Skeletal muscle tissue (tissue), 4 donors: ENCODE data around the gene SDC3. TPM values are rescaled to one million over a fixed set of nuclear protein-coding genes. Genes with fewer than 3 reads are reported as not detected.
"Not testable (repeated sequence)": the region's sequence is repeated elsewhere in the genome, so short reads cannot be mapped to it uniquely, and the experiment has no call there.

Source experiments
- H3K27ac ChIP-seq: one replicate; pipeline ENCODE4 v1.7.0; 2013; ENCODE audit warnings: mild to moderate bottlenecking, low read depth, low read length, inconsistent platforms
- H3K27me3 ChIP-seq, 3 donors: one replicate each; pipeline ENCODE4 v1.7.0; 2013; ENCODE audit warnings: low read length in 3 of 3; ENCODE audit not compliant: control insufficient read depth in 3 of 3, insufficient read depth in 3 of 3
- H3K36me3 ChIP-seq, 3 donors: one replicate each; pipeline ENCODE4 v1.7.0; 2013; ENCODE audit warnings: low read length in 3 of 3; ENCODE audit not compliant: control insufficient read depth in 3 of 3, insufficient read depth in 3 of 3
- H3K4me1 ChIP-seq, 3 donors: one replicate each; pipeline ENCODE4 v1.7.0; 2013; ENCODE audit warnings: low read length in 3 of 3, mild to moderate bottlenecking in 3 of 3; ENCODE audit not compliant: control insufficient read depth in 3 of 3, insufficient read depth in 3 of 3
- H3K4me3 ChIP-seq, 3 donors: one replicate each; pipeline ENCODE4 v1.7.0; 2013; ENCODE audit warnings: low read length in 3 of 3
- H3K9ac ChIP-seq, 3 donors: one replicate each; pipeline ENCODE4 v1.7.0; 2013; ENCODE audit warnings: low read length in 3 of 3, mild to moderate bottlenecking in 3 of 3, moderate library complexity in 2 of 3, low read depth in 1 of 3
- H3K9me3 ChIP-seq, 3 donors: one replicate each; pipeline ENCODE4 v1.7.0; 2013; ENCODE audit warnings: low read length in 3 of 3; ENCODE audit not compliant: control insufficient read depth in 3 of 3
- total RNA-seq: library from RNA; depleted of rRNA; stranded (reverse); fragments of >200 nt; gene quantifications from one replicate; pipeline ENCODE4 v1.2.3, GENCODE V29; 2014
- donor health status: Osteomylitis.

Gene SDC3
- total RNA-seq, 1 donor from 2014 or later, result 8.9 TPM

DNA sequence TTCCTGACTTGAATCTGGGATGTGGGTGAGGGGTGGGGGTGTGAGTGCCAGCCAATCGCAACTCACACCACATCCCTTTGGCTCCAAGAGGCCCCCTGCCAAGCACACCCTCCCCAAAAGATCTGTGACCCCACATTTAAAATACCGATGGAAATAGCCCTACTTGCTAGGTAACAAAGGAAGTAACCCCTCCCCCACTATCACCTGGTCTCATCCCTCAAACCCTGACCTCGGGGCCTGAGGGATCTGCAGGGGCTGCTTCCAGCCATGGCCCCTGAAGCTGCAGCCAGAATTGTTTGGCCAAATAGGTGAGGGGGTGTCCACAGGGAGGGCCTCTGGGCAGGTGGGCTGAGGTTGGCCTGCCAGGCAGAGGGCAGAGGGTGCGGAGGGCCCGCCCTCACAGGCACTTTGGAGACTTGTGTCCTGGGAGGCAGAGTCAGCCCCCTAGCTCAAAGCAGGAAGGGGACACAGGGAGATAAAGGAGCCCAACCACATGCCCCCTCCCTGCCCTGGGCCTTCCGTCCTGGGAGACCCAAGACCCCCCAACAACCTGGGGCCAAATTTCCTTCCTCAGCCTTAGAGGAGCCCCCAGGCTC, 37.2 kb downstream of the SDC3 start:
- H3K9ac ChIP-seq, result no peak overlapping the region
- peaks cover 7 to 15% (median 11%) of the 10 kb centered on the region in 3 donors for H3K36me3 ChIP-seq
- no peak overlapping the region for H3K27ac ChIP-seq
- peaks cover 0 to 3% (median 0%) of the 10 kb centered on the region in 3 donors for H3K27me3 ChIP-seq
- H3K9me3 ChIP-seq, result peaks cover 3 to 10% (median 6%) of the 10 kb centered on the region in 3 donors
- H3K4me3 ChIP-seq, result no peak overlapping the region
- H3K4me1 ChIP-seq, result no peaks in the 10 kb centered on the region

DNA sequence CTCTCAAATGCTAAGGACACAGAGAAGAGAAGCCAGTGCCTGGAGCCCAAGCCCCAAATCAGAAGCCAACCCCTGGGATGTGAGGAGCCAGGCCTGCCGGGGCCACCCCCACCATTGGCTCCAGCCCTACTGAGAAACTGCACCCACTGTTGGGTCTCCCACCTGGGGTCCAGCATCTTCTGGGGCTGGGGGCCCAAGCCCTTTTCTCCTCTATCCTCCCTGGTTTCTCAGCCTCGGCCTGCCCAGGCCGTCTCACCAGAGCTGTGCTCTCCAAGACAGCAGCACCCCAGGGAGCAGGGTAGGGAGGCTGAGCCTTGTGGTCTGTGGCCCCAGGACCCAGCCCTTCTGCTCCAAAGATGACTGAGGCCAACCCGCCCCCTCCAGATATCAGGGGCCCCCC, 37.9 kb downstream of the SDC3 start:
- H3K27ac ChIP-seq, result no peak overlapping the region
- H3K36me3 ChIP-seq, result peaks cover 7 to 15% (median 11%) of the 10 kb centered on the region in 3 donors
- peaks cover 0 to 2% (median 0%) of the 10 kb centered on the region in 3 donors for H3K27me3 ChIP-seq
- H3K4me3 ChIP-seq, result no peak overlapping the region
- H3K4me1 ChIP-seq, result no peaks in the 10 kb centered on the region
- no peak overlapping the region for H3K9ac ChIP-seq
- peaks cover 3 to 10% (median 6%) of the 10 kb centered on the region in 3 donors for H3K9me3 ChIP-seq

DNA sequence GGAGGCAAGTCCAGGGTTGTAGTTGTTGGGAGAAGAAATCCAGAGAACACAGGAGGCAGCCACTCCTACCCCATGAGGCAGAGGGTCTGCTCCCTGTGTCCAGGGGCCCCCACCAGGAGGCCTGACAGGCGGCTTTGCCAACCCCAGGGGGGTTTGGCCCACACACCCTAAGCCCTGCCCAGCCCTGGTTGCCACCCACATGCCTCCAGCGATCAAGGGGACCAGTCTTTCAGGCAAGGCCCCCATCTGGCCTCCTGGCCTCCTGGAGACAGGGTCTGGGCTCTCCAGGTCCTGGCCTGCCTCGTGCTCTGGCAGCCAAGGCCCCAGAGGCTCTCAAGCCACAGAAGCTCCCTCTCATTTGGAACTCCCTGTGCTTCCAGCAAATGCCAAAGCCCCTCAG, 38.5 kb downstream of the SDC3 start:
- no peak overlapping the region for H3K27ac ChIP-seq
- peaks cover 7 to 15% (median 11%) of the 10 kb centered on the region in 3 donors for H3K36me3 ChIP-seq
- H3K27me3 ChIP-seq, result no peaks in the 10 kb centered on the region
- H3K4me1 ChIP-seq, result no peaks in the 10 kb centered on the region
- H3K9ac ChIP-seq, result no peak overlapping the region
- H3K4me3 ChIP-seq, result no peak overlapping the region
- H3K9me3 ChIP-seq, result peaks cover 3 to 10% (median 6%) of the 10 kb centered on the region in 3 donors

DNA sequence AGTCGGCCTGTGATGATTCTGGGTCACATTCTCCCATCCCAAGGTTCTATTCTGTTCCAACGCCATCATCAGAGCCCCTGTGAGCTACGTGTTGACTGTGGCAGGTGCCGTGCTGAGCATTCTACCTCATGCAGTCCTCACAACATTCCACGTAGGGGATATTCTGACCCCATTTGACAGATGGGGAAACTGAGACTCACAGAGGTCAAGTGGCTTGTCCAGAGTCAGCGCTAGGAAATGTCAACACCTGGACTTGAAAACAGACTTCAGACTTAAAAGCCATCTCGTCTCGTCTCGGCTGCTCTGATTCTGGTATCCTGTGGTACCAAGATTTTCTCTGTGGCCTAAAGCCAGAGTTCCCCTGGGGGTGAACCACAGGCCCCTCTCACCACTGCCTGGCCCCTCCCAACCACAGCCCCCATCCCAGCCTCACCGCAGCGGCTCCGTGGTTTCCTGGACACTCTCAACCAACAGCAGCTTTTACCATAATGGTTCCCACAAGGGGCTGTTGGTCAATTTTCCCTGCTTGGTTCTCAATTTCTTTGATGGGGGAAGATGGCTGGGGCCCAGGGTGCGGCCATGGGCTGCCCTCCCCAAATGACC, 39.6 kb downstream of the SDC3 start:
- Histone ChIP-seq H3K9me3 (peaks cover 3 to 10% (median 6%) of the 10 kb centered on the region in 3 donors), H3K36me3 (peaks cover 7 to 15% (median 11%) of the 10 kb centered on the region in 3 donors), H3K27ac (no peak overlapping the region)

DNA sequence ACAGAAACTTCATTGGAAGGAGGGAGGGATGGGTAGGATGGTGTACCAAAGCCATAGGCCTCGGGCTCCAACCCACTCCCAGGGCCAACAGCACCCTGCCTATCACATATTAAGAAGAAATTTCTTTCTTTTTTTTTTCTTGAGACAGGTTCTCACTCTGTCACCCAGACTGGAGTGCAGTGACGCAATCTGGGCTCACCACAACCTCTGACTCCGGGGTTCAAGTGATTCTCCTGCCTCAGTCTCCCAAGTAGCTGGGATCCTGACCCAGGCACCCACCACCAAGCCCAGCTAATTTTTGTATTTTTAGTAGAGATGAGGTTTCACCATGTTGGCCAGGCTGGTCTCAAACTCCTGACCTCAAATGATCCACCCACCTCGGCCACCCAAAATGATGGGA, 40.5 kb downstream of the SDC3 start:
- not testable (repeated sequence) for H3K36me3 ChIP-seq, H3K27me3 ChIP-seq, H3K9me3 ChIP-seq, H3K9ac ChIP-seq, H3K27ac ChIP-seq, H3K4me3 ChIP-seq, H3K4me1 ChIP-seq

More for the DNA sequence above, 39.6 kb downstream of the SDC3 start:
- no peaks in the 10 kb centered on the region for H3K4me1 ChIP-seq
- no peaks in the 10 kb centered on the region for H3K27me3 ChIP-seq
- H3K4me3 ChIP-seq, result no peak overlapping the region
- H3K9ac ChIP-seq, result no peak overlapping the region

DNA sequence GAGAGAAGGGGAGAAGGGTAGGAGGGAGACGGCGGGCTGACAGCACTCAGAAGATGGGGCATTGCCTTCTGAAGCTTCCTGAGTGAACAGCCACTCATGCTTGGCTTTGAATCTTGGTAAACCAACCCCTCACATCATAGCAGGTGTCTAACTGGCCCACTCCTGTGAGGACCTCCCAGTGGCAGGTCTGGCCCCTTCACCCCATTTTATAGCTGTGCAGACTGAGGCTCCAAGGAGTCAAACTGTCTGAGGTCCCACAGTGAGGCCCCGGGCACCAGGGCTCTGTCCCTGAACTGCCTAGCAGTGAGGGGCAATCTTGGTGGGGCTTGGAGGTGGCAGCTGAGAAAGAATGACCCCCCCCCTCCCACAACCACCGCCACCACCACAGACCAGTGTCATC, 41.0 kb downstream of the SDC3 start:
- Histone ChIP-seq H3K27me3 (no peaks in the 10 kb centered on the region), H3K4me3 (no peak overlapping the region), H3K9me3 (peaks cover under 1 to 4% (median under 1%) of the 10 kb centered on the region in 3 donors), H3K27ac (no peak overlapping the region), H3K4me1 (no peaks in the 10 kb centered on the region), H3K36me3 (peaks cover 2 to 5% (median 5%) of the 10 kb centered on the region in 3 donors), H3K9ac (no peak overlapping the region)

DNA sequence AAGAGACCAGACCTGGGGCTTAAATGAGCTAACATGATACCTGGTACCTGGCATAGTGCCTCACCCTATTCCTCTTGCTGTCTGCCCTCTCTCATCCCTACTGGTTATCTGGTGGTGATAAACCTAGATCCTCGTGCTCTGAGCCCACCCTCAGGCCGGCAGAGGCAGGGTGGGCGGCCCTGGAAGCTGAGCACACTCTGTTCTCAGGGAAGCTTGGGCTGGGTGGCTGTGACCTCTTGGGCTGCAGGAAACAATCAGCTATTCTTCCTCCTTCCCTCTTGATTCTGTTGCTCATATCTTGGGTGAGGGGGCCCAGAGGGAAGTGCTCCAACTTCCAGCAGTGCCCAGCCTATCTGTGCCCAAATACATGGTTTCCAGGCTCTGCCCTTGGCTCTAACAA, 42.0 kb downstream of the SDC3 start:
- H3K27me3 ChIP-seq, result no peaks in the 10 kb centered on the region
- H3K4me3 ChIP-seq, result no peak overlapping the region
- H3K9me3 ChIP-seq, result no peaks in the 10 kb centered on the region
- no peaks in the 10 kb centered on the region for H3K4me1 ChIP-seq
- H3K27ac ChIP-seq, result no peak overlapping the region
- H3K9ac ChIP-seq, result no peak overlapping the region
- H3K36me3 ChIP-seq, result no peaks in the 10 kb centered on the region

DNA sequence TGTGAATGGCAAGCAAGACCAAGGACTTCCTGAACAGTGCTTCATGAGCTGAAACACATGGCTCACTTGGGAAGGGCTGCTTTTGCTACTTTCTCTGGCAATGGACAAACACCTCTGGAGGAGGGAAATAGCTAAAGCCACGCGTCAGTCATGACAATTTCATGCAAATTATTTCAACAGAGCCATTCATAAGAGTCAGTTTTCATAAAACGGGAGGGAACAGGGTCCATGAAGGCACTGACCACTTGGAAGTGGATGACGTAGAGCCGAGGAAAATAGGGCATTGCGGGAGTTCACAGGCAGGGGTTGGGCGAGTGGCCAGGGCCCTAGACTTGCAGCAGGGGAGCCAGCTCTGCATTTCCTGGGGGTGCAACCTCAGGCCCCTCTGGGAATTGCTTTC, 43.9 kb downstream of the SDC3 start:
- H3K4me1 ChIP-seq, result no peaks in the 10 kb centered on the region

DNA sequence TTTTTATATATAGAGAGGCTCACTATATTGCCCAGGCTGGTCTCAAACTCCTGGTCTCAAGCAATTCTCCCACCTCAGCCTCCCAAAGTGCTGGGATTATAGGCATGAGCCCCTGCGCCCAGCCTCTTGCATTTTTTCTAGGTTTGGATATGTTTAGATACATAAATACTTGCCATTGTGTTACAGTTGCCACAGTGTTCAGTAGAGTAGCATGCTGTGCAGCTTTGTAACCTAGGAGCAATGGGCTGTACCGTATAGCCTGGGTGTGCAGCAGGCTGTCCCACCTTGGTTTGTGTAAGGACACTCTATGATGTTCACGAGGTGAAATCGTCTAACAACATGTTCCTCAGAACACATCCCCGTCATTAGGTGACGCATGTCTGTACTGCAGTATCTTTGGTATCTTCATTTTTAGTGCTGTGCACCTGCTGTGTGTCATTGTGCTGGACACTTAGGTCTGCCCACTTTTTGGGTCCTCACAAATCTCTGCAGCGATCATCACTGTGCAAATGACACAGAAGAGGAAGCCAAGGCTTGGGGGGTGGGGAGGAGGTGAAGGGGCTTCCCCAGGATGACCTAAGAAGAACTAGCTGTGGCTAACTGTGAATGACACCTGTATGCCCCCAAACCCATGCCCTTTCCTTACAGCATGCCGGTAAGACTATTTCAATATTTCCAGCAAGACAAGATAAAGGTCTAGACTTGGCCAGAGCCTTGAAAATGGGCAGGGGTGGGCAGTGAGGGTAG, 44.5 kb downstream of the SDC3 start:
- H3K9me3 ChIP-seq, result no peaks in the 10 kb centered on the region
- H3K27me3 ChIP-seq, result no peaks in the 10 kb centered on the region
- H3K36me3 ChIP-seq, result no peaks in the 10 kb centered on the region
- H3K9ac ChIP-seq, result no peak overlapping the region
- H3K4me1 ChIP-seq, result no peaks in the 10 kb centered on the region
- no peak overlapping the region for H3K4me3 ChIP-seq
- H3K27ac ChIP-seq, result no peak overlapping the region

More for the DNA sequence above, 43.9 kb downstream of the SDC3 start:
- Histone ChIP-seq H3K27me3 (no peaks in the 10 kb centered on the region), H3K27ac (no peak overlapping the region), H3K4me3 (no peak overlapping the region), H3K9me3 (no peaks in the 10 kb centered on the region), H3K36me3 (no peaks in the 10 kb centered on the region), H3K9ac (no peak overlapping the region)

DNA sequence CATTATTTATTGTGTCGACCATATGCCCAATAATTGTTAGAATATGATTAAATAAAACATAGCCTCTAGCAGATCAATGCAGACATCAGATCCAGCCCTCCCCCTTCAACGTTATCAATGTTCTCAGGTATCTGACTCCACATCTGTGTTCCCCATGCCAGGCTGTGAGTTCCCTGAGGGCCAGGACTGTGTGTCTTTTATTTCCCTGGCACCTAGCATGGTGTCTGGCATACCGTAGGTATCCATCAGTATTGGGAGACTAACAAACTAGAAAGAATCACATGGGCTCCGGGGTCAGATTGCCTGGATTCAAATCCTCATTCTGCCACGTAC, 48.3 kb downstream of the SDC3 start:
- H3K9ac ChIP-seq, result no peak overlapping the region
- peaks cover 0 to 2% (median 2%) of the 10 kb centered on the region in 3 donors for H3K4me1 ChIP-seq
- H3K27ac ChIP-seq, result no peak overlapping the region
- no peaks in the 10 kb centered on the region for H3K36me3 ChIP-seq
- H3K9me3 ChIP-seq, result no peaks in the 10 kb centered on the region
- no peaks in the 10 kb centered on the region for H3K27me3 ChIP-seq
- no peak overlapping the region for H3K4me3 ChIP-seq
